Measurements from ENCODE around the gene SLC25A23.

Gene SLC25A23

GRCh38 chr19:6393983-6394412, 65.6 kb downstream of the SLC25A23 start:
- DNase-seq, result peak; percentile 60

DNA sequence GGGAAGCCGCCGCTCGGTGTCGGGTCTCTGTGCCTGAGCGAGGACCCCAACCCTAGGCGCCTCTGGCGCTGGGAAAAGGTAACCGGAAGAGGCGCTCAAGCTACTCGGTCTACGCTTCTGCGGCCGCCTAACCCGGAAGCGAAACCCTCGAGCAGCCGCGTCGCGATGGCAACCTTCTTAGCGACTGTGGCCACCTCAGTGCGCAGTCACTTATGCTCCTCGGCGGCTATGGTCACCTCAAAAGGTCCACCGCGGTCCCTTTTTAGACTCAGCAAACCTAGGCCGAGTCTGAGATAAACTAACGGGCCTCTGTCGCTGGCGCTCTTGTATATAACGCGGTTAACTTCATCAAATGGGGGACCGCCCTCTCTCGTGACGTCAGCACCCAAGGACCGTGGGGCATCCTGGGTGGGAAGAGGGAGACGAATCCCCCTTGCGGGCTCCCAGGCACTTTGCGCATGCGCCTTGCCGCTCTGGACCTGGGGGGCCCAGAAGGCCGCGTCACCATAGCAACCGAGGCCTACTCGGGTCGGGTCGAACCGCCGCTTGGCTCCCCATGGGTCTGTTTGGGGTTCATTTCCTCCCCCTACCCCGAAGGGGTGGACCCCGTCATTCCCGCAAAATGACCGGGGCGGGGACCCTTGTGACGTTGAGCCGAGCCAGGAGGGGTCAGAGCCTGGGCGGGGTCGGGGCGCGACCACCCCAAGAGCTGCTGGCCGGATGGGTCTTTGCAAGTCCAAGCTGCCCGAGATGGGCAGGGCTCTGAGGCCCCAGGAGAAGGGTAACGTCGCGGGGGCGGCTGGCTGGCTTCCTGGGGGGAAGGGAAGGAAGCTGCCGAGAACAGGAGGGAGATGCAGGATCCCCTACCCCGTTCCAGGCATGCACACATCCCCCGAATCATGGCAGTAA, 66.3 kb downstream of the SLC25A23 start, which contains the start of gene GTF2F1:
TSS of gene GTF2F1 (minus strand) at position 91 of the 909 bp plus-strand sequence. CDS start 169 bp downstream, outside the sequence.
- DNase-seq, result peak; percentile 89

- no peak for DNase-seq
These were observed 67.1 kb downstream of the SLC25A23 start for GRCh38 chr19:6392221-6393073.

Measured in activated CD4-positive, alpha-beta T cell treated with anti-CD3 and anti-CD28 coated beads for 1 hour (primary cell).